K562 (cell line): ENCODE data around the gene SLC49A3. TPM values are rescaled to one million over a fixed set of nuclear protein-coding genes. Genes with fewer than 3 reads are reported as not detected.

Source experiments
- ARNT ChIP-seq, 2 experiments: fragments of 450-650 bp; IDR thresholded peaks; 2 replicates each; pipeline ENCODE4 v1.6.1; 2016; ENCODE audit warnings: mild to moderate bottlenecking in 1 of 2
- GATAD2A ChIP-seq: fragments of 450-650 bp; IDR thresholded peaks from 2 replicates; pipeline ENCODE4 v1.6.1; 2017
- HOXB6 ChIP-seq: fragments of 250-450 bp; sonication (Bioruptor Pico); IDR thresholded peaks from 2 replicates; pipeline ENCODE4 v1.5.1; 2022; ENCODE audit warnings: mild to moderate bottlenecking, borderline replicate concordance
- HSF4 ChIP-seq: fragments of 250-450 bp; sonication (Bioruptor Pico); IDR thresholded peaks from 2 replicates; pipeline ENCODE4 v2.1.2; 2022; ENCODE audit warnings: mild to moderate bottlenecking, moderate library complexity, borderline replicate concordance
- LARP7 ChIP-seq: fragments of 450-650 bp; IDR thresholded peaks from 2 replicates; pipeline ENCODE4 v1.6.1; 2016
- MTA2 ChIP-seq: fragments of 450-650 bp; IDR thresholded peaks from 2 replicates; pipeline ENCODE4 v1.6.1; 2016; ENCODE audit warnings: low read depth
- NFATC3 ChIP-seq: fragments of 450-650 bp; IDR thresholded peaks from 2 replicates; pipeline ENCODE4 v1.6.1; 2017; ENCODE audit warnings: mild to moderate bottlenecking
- NFIX ChIP-seq: fragments of 250-450 bp; sonication (Bioruptor Pico); IDR thresholded peaks from 2 replicates; pipeline ENCODE4 v1.4.0; 2020; ENCODE audit warnings: low read depth, mild to moderate bottlenecking, moderate library complexity
- NFRKB ChIP-seq: fragments of 450-650 bp; IDR thresholded peaks from 2 replicates; pipeline ENCODE4 v1.6.1; 2016; ENCODE audit warnings: low read depth
- NRF1 ChIP-seq, 2 experiments: fragments of 450-650 bp; IDR thresholded peaks in 1 of 2; conservative IDR thresholded peaks in 1 of 2; 2 replicates each; pipeline ENCODE4 v1.6.1; 2014; ENCODE audit warnings: mild to moderate bottlenecking in 2 of 2
- PHF20 ChIP-seq: fragments of 450-650 bp; IDR thresholded peaks from 2 replicates; pipeline ENCODE4 v1.6.1; 2018; ENCODE audit not compliant: partially characterized antibody
- PML ChIP-seq: IDR thresholded peaks from 2 replicates; pipeline ENCODE4 v1.6.1; 2012; ENCODE audit warnings: low read length, inconsistent platforms
- POLR2AphosphoS5 ChIP-seq: IDR thresholded peaks from 2 replicates; pipeline ENCODE4 v1.6.1; 2011; ENCODE audit warnings: mild to moderate bottlenecking, low read depth, low read length, moderate library complexity; ENCODE audit not compliant: control insufficient read depth, insufficient read depth
- RB1 ChIP-seq: fragments of 450-650 bp; IDR thresholded peaks from 2 replicates; pipeline ENCODE4 v1.6.1; 2017; ENCODE audit warnings: low read depth, mild to moderate bottlenecking
- RBM15 ChIP-seq: fragments of 200-400 bp; formaldehyde crosslinking; IDR thresholded peaks from 2 replicates; pipeline ENCODE4 v1.6.1; 2018; ENCODE audit warnings: mild to moderate bottlenecking, low read length, moderate library complexity; ENCODE audit not compliant: insufficient read depth
- SREBF2 ChIP-seq: sonication (generic); formaldehyde crosslinking; IDR thresholded peaks from 2 replicates; pipeline ENCODE4 v1.4.0; 2020; ENCODE audit warnings: mild to moderate bottlenecking, missing genetic modification reagents
- TGIF2 ChIP-seq: sonication (generic); formaldehyde crosslinking; IDR thresholded peaks from 2 replicates; pipeline ENCODE4 v1.8.1; 2022; ENCODE audit warnings: mild to moderate bottlenecking, missing genetic modification reagents, moderate library complexity
- YY1 ChIP-seq, 3 experiments: IDR thresholded peaks; 2 replicates each; pipeline ENCODE4 v1.6.1; 2011; ENCODE audit warnings: low read length in 2 of 3, mild to moderate bottlenecking in 2 of 3, moderate library complexity in 2 of 3, borderline replicate concordance in 1 of 3, control low read depth in 1 of 3, low read depth in 1 of 3; ENCODE audit not compliant: insufficient read depth in 3 of 3, insufficient replicate concordance in 2 of 3, control insufficient read depth in 1 of 3, insufficient read length in 1 of 3; ENCODE audit errors: extremely low read depth in 1 of 3
- ZC3H4 ChIP-seq: sonication (generic); formaldehyde crosslinking; IDR thresholded peaks from 2 replicates; pipeline ENCODE4 v1.9.0; 2021; ENCODE audit warnings: missing genetic modification reagents, borderline replicate concordance
- ZC3H8 ChIP-seq: fragments of 450-650 bp; IDR thresholded peaks from 2 replicates; pipeline ENCODE4 v1.6.1; 2017
- ZNF253 ChIP-seq: fragments of 250-450 bp; sonication (Bioruptor Pico); conservative IDR thresholded peaks from 2 replicates; pipeline ENCODE4 v1.6.1; 2021; ENCODE audit warnings: mild to moderate bottlenecking
- ZNF644 ChIP-seq: fragments of 200-800 bp; sonication (Bioruptor generic); IDR thresholded peaks from 2 replicates; pipeline ENCODE4 v1.6.1; 2016; ENCODE audit warnings: low read depth, missing genetic modification characterization, missing compliant biosample characterization
- polyA plus RNA-seq, 8 experiments: library from polyadenylated mRNA; depleted of rRNA in 4 of 8; stranded (reverse) in 5 of 8; unstranded in 3 of 8; fragments of >200 nt; fragmentation: Nextera tagmentation in 2 of 8; fragmentation: Illumina TruSeq in 1 of 8; extraction: Ambion mirVana in 2 of 8; extraction: Trizol in 1 of 8; gene quantifications; 2 replicates each; pipeline versions ENCODE4 v1.2.1 to v1.2.3, GENCODE V29; 2011 to 2014; ENCODE audit warnings: inconsistent platforms in 1 of 8, missing spikeins in 1 of 8
- total RNA-seq, 7 experiments: library from RNA; depleted of rRNA in 6 of 7; stranded (reverse); fragments of >200 nt in 6 of 7; fragmentation: Illumina TruSeq in 2 of 7; extraction: Trizol in 2 of 7; gene quantifications; 2 replicates each; pipeline versions ENCODE4 v1.2.1 to v1.2.3, GENCODE V29; 2011 to 2021; ENCODE audit warnings: low replicate concordance in 1 of 7
- TF ChIP-seq, protein P1 (sequence below): fragments of 150-350 bp; conservative IDR thresholded peaks from 2 replicates; pipeline ENCODE4 v1.6.1; 2014; ENCODE audit warnings: low read length
- TF ChIP-seq, protein P2 (sequence below), 2 experiments: fragments of 450-650 bp; IDR thresholded peaks; 2 replicates each; pipeline ENCODE4 v1.6.1; 2016
- TF ChIP-seq, protein P3 (sequence below): fragments of 250-450 bp; sonication (Bioruptor Pico); IDR thresholded peaks from 2 replicates; pipeline ENCODE4 v1.8.0; 2021; ENCODE audit warnings: borderline replicate concordance, mild to moderate bottlenecking, moderate library complexity; ENCODE audit not compliant: poor library complexity, severe bottlenecking

SLC49A3 gene
- total and polyA plus RNA-seq, 9 of the 15 experiments (the other 6 are each of a cell fraction or from before 2014, with no cell fraction given), result 0.24 to 0.41 TPM; not detected in 7

DNA sequence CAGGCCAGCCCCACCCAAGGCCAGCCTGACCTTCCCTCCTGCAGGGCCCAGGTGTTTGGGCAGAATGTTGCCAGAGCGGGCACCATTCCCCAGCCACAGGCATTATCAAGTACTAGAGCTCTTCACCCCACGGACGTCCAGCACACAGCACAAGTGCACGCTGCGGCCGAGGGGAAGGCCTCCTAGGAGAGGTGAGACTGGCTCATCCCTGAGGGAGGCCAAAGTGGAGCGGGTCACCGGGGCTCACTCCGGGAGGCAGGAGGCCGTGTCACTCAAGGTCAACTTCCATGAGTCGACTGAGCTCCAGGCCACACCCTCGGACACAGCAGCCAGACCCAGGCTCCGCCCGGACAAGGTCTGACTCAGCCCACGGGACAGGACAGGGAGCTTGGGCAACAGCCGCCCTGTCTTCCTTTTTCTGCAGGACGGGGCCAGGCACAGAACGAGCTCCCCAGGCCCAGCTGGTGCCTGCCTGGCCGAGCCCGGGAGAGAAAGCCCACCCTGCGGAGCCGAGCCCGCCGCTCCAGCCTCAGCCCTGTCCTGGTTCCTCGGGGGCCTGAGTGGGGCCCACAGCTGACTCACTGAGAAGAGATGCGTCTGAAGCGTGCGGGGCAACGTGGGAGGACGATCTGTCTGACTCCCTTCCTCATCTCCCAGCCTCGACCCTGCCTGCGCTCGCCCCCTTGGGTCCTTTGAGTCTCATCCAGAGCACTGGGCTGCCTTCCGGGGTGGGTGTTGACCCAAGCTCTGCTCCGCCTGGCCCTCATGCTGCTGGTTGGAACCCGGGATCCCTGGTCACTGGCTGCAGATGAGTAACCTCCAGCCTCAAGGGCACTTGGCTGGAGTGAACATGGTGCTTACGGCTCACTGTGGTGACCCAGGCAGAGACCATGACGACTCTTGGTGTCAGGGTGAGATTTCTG, 1.6 kb downstream of the SLC49A3 start (continued):
- TF ChIP-seq NFIX (CRISPR knock-in tag) (no peak), YY1 (IDR thresholded peaks at IDR 0.05; ENCODE audit: borderline replicate concordance in 1 of 3, control insufficient read depth in 1 of 3, extremely low read depth in 1 of 3, insufficient read depth in 3 of 3, insufficient read length in 1 of 3, insufficient replicate concordance in 2 of 3, low read depth in 1 of 3, low read length in 2 of 3) (peak in 1 of 3 experiments; percentile 14), LARP7 (no peak), GATAD2A (0 out of 2 replicates have a peak, but pooled peaks have one; percentile 65), RB1 (0 out of 2 replicates have a peak, but pooled peaks have one; percentile 39), ZC3H8 (no peak), MTA2 (no peak), NFRKB (no peak; the same call in 1 of the 2 replicates), RBM15 (no peak), PHF20 (no peak), HOXB6 (CRISPR knock-in tag) (no peak), ZNF644 (tag) (0 out of 2 replicates have a peak, but pooled peaks have one; percentile 27), NFATC3 (no peak), POLR2AphosphoS5 (no peak), NRF1 (conservative IDR thresholded peaks at IDR 0.05 in 1 of 2, IDR thresholded peaks at IDR 0.05 in 1 of 2) (peak; percentile 68 to 74), ARNT (IDR thresholded peaks at IDR 0.05) (no peak), ZC3H4 (CRISPR knock-in tag) (0 out of 2 replicates have a peak, but pooled peaks have one; percentile 16), TGIF2 (CRISPR knock-in tag) (no peak), HSF4 (CRISPR knock-in tag) (no peak), SREBF2 (no peak), ZNF253 (no peak), PML (no peak)
- TF ChIP-seq, protein P1, sequence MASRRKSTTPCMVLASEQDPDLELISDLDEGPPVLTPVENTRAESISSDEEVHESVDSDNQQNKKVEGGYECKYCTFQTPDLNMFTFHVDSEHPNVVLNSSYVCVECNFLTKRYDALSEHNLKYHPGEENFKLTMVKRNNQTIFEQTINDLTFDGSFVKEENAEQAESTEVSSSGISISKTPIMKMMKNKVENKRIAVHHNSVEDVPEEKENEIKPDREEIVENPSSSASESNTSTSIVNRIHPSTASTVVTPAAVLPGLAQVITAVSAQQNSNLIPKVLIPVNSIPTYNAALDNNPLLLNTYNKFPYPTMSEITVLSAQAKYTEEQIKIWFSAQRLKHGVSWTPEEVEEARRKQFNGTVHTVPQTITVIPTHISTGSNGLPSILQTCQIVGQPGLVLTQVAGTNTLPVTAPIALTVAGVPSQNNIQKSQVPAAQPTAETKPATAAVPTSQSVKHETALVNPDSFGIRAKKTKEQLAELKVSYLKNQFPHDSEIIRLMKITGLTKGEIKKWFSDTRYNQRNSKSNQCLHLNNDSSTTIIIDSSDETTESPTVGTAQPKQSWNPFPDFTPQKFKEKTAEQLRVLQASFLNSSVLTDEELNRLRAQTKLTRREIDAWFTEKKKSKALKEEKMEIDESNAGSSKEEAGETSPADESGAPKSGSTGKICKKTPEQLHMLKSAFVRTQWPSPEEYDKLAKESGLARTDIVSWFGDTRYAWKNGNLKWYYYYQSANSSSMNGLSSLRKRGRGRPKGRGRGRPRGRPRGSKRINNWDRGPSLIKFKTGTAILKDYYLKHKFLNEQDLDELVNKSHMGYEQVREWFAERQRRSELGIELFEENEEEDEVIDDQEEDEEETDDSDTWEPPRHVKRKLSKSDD, result no peak
- TF ChIP-seq, protein P2, sequence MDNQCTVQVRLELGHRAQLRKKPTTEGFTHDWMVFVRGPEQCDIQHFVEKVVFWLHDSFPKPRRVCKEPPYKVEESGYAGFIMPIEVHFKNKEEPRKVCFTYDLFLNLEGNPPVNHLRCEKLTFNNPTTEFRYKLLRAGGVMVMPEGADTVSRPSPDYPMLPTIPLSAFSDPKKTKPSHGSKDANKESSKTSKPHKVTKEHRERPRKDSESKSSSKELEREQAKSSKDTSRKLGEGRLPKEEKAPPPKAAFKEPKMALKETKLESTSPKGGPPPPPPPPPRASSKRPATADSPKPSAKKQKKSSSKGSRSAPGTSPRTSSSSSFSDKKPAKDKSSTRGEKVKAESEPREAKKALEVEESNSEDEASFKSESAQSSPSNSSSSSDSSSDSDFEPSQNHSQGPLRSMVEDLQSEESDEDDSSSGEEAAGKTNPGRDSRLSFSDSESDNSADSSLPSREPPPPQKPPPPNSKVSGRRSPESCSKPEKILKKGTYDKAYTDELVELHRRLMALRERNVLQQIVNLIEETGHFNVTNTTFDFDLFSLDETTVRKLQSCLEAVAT (IDR thresholded peaks at IDR 0.05), result no peak
- TF ChIP-seq, protein P3, sequence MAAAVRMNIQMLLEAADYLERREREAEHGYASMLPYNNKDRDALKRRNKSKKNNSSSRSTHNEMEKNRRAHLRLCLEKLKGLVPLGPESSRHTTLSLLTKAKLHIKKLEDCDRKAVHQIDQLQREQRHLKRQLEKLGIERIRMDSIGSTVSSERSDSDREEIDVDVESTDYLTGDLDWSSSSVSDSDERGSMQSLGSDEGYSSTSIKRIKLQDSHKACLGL (CRISPR knock-in tag), result no peak
